ENCODE measurements around the gene PRLH. TPM values are rescaled to one million over a fixed set of nuclear protein-coding genes. Genes with fewer than 3 reads are reported as not detected.

The PRLH gene
- total RNA-seq, 2 experiments from 2014 or later = not detected

GRCh38 chr2:237615631-237616249, 49.4 kb downstream of the PRLH start:
- Mint-ChIP-seq H3K27me3 (ENCODE audit: low read depth) (peaks cover 7% of the 10 kb centered on the region), H3K9me3 (ENCODE audit: insufficient read depth) (no peaks in the 10 kb centered on the region), H3K27ac (no peak overlapping the region), H3K36me3 (ENCODE audit: low read depth) (no peaks in the 10 kb centered on the region), H3K4me3 (no peak overlapping the region), H3K4me1 (ENCODE audit: low read depth) (peaks cover 37% of the 10 kb centered on the region)
- no peak for ATAC-seq
- POLR2A ChIA-PET = interaction anchor here (2.2 kb wide), 1 partner anchor 12 kb away, joined by 6 read pairs; no protein-coding TSS in a partner anchor
- CTCF ChIA-PET = interaction anchor here (1.1 to 1.8 kb wide), 2 partner anchors 34 to 56 kb away, joined by 3 to 6 read pairs; no protein-coding TSS in a partner anchor
- no peak for DNase-seq

- H3K27me3 Mint-ChIP-seq (ENCODE audit: low read depth) = peaks cover 7% of the 10 kb centered on the region
- peaks cover 37% of the 10 kb centered on the region for H3K4me1 Mint-ChIP-seq (ENCODE audit: low read depth)
- no peak overlapping the region for H3K27ac Mint-ChIP-seq
- no peaks in the 10 kb centered on the region for H3K36me3 Mint-ChIP-seq (ENCODE audit: low read depth)
- DNase-seq = no peak
- POLR2A ChIA-PET = interaction anchor here (2.2 kb wide), 1 partner anchor 13 kb away, joined by 6 read pairs; no protein-coding TSS in a partner anchor
- CTCF ChIA-PET = interaction anchor here (1.1 to 1.8 kb wide), 3 partner anchors 35 to 128 kb away, joined by 3 to 6 read pairs (median 3); no protein-coding TSS in a partner anchor
- ATAC-seq = no peak
- H3K9me3 Mint-ChIP-seq (ENCODE audit: insufficient read depth) = no peaks in the 10 kb centered on the region
- H3K4me3 Mint-ChIP-seq = no peak overlapping the region
Observed at GRCh38 chr2:237616373-237616733, 50.0 kb downstream of the PRLH start.

Other genes with a start within 250 kb of the PRLH start
- gene COL6A3, start 152.4 kb upstream of the PRLH start, total RNA-seq = under 1 TPM; 0.03 to 0.10 TPM
- not detected for gene MLPH, start 79.3 kb upstream of the PRLH start, total RNA-seq
- under 1 TPM; 0.16 to 0.61 TPM for gene RAB17, start 24.2 kb downstream of the PRLH start, total RNA-seq
- 100 to 1,000 TPM; 189 to 207 TPM for gene LRRFIP1, start 61.0 kb downstream of the PRLH start, total RNA-seq
- gene RBM44, start 232.2 kb downstream of the PRLH start, total RNA-seq = under 1 TPM; 0.37 to 0.73 TPM